Stimulated activated CD4-positive, alpha-beta T cell treated with anti-CD3 and anti-CD28 coated beads, Interleukin-4, amount 100 ng/mL, for 24 hours (primary cell): ENCODE results near the gene MMP19.
"Not testable (repeated sequence)": the region's sequence is repeated elsewhere in the genome, so short reads cannot be mapped to it uniquely, and the experiment has no call there.

Experiments used
- DNase-seq: peaks from one replicate; pipeline ENCODE4 v3.0.0-alpha.2; 2020

The MMP19 gene, protein sequence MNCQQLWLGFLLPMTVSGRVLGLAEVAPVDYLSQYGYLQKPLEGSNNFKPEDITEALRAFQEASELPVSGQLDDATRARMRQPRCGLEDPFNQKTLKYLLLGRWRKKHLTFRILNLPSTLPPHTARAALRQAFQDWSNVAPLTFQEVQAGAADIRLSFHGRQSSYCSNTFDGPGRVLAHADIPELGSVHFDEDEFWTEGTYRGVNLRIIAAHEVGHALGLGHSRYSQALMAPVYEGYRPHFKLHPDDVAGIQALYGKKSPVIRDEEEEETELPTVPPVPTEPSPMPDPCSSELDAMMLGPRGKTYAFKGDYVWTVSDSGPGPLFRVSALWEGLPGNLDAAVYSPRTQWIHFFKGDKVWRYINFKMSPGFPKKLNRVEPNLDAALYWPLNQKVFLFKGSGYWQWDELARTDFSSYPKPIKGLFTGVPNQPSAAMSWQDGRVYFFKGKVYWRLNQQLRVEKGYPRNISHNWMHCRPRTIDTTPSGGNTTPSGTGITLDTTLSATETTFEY

DNA sequence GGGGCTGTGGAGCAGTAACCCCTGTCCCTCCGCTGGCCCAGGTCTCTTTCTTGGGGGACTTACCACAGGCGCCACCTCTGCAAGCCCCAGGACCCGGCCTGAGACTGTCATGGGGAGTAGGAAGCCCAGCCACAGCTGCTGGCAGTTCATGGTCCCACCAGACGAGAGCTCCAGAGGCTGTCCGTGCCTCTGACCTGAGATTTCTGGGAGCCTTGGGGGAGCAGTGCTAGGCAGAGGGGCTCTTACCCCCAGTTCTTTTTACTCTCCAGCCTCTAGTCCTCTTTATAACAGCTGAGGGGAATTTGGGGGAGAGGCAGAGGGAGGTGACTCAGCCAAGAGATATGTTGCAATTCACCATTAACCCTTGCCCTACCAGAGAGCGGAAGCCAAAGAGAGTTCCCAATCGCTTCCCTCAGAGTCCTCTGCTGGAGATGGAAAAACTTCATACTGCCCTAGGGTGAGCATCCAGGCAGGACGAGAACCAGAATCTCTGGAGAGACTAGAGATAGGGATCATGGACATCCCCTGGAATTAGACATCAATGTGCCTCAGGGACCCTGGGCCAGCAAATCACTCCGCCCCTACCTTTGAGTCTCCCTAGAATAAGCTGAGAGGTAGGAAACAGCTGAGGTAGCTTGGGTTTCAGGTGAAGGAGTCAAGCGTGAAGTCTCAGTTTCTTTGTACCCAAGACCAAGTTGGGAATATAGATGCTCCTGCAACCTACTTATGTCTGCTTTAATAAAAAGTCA is at the start of gene MMP19:
Gene MMP19 (minus strand): TSS at position 256 of the 749 bp plus-strand sequence. CDS start 106 bp downstream, at position 150.
- no peak for DNase-seq

DNA sequence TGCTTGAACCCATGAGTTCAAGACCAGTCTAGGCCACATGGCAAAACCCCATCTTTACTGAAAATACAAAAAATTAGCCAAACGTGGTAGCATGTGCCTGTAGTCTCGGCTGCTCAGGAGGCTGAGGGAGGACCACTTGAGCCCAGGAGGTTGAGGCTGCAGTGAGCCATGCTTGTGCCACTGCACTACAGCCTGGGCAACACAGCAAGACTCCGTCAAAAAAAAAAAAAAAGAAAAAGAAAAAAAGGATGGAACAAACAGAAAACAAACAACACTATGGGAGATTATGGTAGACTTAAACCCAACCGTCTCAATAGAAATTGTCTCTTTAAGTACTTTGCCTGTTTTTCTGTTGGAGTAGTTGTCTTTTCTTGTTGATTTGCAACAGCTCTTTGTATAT is 48.6 kb upstream of the MMP19 start:
- no peak for DNase-seq

DNA sequence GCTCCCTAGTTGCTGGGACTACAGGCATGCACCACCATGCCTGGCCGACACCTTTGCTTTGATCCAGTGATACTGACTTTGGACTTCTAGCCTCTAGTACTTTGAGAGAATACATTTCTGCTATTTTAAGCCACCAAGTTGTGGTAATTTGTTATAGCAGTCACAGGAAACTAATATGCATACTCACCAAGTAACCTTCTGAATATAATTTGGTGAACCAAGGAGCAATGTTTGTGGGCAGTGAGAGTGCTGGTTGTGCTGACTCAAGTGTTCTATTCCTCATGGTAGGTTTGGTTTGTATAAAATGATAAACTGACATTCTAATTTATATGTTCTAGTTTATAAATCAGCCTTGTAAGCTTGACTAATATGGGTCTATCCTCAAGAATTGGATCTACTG is 42.4 kb upstream of the MMP19 start:
- DNase-seq, result no peak

DNA sequence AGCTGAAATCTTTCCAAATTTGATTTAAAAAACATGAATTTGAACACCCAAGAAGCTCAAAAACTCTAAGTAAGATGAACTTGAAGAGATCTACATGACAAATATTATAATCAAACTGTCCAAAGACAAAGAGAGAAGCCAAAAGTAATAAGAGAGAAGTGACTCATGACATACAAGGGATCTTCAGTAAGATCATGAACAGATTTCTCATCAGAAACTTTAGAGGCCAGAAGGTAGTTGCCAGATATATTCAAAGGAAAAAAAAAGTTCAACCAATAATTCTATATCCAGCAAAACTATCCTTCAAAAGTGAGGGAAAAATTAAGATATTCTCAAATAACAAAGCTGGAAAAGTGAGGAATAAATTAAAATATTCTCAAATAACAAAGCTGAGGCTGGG is 35.1 kb upstream of the MMP19 start:
- DNase-seq, result no peak

DNA sequence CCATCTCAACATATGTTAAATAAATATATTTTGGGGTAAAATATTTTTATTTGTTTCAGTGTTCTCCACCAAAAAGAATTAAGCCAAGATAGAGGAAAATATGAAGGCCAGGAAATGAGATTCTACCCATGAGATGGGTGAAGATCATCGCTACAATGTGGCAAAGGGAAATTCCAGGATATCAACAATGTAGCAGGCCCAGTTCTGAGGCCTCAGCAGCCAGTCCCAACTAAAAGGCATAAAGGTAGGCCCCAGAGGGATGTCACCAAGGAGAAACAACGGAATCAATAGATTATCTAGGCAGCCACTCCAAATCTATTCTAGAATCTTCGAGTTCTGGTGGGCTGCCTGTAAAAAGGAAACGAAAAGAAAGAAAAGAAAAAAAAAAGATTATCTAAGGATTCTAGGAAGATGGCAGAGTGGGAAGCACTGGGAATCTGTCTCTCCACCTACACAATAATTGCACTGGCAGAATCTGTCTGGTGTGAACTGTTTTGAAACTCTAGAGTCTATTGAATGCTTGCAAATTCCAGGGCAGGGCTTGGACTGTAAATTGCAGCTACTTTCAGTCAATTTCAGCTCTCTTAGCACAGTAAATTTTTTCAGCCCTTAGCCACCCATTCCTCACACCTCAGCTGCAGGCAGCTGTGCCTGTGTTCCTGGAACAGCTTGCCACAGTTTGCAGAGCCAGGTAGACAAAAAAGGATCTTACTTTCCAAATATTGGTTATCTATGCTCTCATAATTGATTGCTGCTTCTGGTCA is 33.1 kb upstream of the MMP19 start:
- no peak for DNase-seq

DNA sequence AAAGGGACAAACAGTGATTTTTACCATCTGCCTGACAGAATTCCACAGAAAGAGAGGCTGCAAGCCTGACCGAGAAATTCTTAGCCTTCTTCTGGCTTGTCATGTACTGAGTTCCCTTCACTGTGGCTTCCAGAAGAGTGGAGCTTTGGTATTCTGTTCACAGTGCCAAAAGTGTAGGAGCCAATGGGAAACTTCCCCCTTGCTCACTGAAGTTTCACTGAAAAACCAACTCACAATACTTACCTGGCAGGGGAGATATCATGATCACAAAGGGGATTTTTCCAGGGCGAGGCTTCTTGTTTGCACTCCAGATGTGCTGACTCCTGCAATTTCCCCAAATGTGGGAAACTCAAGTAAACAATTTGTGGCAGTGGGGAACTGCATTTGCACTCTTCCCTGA is 31.7 kb upstream of the MMP19 start:
- DNase-seq, result no peak

DNA sequence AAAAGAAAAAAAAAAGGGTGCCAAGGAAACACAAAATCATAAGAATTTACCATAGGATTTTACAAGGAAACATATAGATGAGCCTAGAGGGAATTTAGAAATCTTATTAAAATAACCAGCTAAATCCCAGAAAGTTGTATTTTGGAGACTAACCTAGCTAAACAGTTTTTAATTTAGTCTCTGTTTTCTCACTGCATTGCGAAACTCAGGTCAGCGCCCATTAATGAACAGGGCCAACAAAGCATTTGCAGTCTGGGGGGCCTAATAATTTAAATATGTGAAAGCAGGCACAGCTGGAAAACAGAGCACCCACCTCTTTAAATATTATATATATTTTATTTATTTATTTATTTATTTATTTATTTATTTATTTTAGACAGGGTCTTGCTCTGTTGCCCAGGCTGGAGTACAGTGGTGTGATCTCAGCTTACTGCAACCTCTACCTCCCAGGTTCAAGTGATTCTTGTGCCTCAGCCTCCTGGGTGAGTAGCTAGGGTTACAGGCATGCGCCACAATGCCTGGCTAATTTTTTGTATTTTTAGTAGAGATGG is 23.8 kb upstream of the MMP19 start:
- not testable (repeated sequence) for DNase-seq

DNA sequence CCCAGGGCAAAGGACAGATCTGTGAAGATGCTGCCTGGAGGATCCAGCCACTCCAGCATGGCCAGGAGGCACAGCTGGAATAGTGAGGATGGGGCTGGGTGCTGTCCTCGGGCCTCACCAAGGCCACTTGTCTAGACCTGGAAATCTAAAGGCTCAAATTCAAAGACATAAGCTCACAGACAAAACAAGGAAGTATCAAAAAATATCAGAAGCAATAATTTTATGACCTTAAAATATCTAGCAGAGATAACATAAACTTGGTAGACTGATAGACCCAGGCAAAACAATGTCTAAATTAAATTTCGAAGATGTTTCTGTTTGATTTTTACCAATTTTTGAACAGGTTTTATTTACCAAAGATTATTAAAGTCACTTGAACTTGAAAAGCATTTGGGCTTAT is 22.6 kb upstream of the MMP19 start:
- DNase-seq, result no peak

DNA sequence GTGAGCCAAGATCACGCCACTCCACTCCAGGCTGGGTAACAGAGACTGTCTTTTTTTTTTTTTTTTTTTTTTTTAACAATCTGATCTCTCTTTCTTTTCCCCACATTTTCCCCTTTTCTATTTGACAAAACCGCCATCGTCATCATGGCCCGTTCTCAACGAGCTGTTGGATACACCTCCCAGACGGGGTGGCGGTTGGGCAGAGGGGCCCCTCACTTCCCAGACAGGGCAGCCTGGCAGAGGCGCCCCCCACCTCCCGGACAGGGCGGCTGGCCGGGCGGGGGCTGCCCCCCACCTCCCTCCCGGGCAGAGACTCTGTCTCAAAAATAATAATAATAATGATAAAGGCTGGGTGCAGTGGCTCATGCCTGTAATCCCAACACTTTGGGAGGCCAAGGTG is 20.2 kb upstream of the MMP19 start:
- DNase-seq, result not testable (repeated sequence)

DNA sequence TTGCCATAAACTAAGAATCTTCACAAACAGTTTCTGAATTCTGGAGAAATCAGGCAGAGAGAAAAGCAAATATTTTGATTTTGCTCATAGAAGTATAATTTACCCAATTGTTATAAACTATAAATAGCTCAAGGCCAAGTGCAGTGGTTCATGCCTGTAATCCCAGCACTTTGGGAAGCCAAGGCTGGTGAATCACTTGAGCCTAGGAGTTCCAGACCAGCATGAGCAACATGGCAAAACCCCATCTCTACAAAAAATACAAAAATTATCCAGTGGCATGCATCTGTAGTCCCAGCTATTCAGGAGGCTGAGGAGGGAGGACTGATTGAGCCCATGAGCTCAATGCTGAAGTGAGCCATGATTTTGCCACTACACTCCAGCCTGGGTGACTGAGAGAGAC is 19.6 kb upstream of the MMP19 start:
- no peak for DNase-seq

DNA sequence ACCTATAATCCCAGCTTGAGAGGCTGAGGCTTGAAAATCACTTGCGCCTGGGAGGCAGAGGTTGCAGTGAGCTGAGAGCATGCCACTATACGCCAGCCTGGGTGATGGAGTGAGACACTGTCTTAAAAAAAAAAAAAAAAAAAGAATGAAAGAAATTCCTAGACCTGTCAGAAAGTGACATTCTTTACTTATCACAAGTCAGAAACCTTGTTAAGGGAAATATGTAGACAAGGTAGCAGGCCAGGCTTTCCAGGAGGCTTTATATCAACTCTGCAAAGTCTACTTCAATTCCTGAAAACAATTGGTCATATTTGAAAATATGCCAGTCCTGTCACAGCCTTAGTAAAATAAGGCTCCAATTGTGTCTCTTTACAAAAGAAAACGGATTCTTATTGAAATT is 19.1 kb upstream of the MMP19 start:
- no peak for DNase-seq

DNA sequence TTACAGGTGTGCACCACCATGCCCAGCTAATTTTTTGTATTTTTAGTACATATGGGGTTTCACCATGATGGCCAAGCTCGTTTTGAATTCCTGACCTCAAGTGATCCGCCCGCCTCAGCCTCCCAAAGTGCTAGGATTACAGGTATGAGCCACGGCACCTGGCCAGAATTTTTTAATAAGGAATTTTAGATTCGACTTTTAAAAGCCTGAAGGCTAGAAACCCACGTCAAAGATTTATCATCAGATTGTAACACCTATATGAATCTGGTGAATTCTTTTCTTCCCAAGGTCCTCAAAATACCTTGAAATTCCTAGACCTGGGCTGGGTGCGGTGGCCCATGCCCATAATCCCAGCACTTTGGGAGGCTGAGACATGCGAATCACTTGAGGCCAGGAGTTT is 18.7 kb upstream of the MMP19 start:
- DNase-seq, result no peak

DNA sequence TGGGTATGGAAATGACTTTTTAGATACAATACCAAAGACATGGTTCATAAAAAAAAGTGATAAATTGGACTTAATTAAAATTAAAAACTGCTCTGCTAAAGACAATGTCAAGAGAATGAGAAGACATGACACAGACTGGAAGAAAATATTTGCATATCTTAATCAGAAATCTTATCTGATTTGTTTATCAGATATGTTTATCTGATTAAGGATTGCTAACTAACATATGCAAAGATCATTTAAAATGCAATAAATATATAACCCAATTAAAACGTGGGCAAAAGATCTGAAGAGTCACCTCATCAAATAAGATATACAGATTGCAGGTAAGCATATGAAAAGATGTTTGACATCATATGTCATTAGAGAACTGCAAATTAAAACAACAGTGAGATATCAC is 10.0 kb upstream of the MMP19 start:
- DNase-seq, result no peak

DNA sequence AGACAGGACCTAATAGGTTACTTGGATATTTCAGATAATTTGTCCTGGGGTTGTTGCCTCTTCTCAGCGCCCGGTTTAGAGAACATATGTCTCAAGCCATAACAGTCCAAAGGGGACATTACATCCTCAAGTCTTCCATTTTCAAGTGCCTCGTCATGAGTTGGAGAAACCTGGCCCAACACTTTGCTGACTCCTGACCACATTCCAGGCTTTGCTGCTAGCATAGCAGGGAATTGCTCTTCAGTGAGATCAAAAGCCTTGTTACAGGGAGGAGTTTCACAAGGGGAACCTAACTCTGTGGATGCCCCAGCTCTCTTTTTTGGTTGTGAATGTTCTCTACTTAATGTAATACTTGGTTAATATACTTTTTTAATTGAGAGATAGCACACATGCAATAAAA is 8.2 kb upstream of the MMP19 start:
- no peak for DNase-seq

DNA sequence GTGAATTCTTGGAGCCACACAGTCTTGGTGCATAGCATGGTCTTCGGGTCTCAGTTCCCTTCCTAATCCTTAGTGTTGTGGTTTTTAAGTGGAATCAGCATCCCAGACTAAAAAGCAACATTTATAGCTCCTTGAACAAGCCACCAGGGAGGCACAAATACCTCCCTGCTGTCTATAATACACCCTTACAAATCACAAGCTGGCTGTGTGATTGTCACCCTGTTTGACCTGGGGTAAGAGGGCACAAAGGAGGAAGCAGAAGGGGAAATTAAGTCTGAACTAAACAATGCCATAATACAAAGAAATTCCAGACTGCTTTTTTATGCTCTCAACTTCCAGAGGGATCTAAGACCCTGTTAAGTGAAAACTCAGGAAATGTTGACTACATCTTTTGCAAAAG is 7.7 kb upstream of the MMP19 start:
- no peak for DNase-seq

DNA sequence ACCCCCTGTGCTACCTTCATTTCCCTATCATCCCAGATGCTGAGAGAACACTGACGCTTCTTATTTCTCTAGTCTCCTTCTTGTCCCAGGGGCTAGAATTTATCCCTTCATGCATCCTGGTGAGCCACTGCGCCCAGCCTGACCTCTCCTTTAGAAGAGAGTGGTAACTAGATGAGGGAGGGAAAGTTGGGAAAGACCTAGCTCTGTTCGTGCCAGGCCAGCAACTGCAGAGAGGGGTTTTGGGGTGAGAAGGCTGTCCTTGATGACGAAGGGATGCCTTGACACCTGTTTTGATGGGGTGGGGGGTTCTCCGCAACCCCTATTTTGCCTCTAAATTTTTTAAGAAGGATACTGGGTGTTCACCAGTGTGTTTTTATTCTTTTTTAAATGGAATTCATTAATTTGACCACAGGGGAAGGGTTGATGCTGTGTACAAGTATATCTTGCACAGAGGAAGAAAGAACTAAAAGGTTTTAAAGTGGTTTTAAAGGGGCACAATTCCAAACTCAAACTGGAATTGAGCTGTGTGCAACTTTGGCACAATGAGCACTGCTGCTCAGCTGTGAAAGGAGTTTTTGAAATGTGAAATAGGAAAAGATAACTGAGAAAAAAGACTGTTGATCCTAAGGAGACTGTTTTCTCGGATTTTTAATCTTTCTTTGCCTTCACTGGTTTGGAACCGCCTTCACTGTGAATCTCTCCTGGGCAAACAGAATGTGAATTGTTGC is 7.0 kb upstream of the MMP19 start:
- DNase-seq, result no peak

DNA sequence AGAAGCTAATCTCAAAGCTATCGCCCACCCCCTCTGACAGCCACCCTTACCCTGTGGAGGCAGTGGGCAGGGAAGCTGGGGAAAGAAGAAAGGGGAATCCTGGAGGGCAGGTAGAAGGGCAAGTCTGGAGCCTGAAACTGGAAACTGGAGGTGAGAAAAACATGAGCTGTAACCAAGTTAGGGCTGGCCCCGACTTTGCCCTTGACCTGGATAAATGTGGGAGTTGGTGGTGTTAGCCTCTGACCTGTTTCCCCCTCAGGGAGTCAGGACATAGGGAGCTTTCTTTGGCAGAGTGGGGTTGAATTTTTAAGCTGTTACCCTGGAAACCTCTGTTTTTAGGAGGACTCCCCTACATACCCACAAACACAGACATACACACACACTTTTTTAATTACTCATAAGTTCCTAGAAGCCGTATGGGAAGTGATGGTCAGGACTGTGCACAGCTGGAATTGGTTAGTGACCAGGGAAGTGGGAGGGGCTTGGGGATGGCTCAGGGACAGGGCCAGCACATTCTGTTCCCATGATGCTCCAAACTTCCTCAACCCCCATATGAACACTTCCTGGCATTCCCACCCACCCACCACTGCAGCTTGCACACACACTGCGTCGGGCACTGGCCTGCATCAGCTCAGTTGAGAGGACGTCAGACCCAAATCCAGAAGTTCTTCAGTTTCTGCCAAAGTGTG is 5.0 kb upstream of the MMP19 start:
- DNase-seq, result no peak

DNA sequence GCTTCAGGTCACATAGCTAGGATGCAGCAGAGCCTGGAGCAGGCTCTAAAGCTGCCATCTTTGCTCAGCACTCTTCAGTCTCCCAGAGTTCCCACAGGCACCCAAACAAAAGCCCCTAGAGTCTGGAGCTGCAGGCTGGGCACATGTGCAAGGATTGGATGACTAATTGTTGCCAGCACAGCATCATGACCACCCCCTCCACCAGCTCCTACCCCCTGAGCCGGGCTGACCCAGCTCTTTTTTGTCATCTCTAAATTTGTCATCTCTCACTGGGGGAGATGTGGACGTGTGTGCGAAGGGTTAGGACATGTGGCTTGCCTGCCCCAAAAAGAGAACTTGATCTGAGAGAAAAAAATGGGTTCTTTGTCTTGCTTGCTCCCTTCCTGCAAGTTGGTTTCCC is 4.3 kb upstream of the MMP19 start:
- DNase-seq, result no peak

DNA sequence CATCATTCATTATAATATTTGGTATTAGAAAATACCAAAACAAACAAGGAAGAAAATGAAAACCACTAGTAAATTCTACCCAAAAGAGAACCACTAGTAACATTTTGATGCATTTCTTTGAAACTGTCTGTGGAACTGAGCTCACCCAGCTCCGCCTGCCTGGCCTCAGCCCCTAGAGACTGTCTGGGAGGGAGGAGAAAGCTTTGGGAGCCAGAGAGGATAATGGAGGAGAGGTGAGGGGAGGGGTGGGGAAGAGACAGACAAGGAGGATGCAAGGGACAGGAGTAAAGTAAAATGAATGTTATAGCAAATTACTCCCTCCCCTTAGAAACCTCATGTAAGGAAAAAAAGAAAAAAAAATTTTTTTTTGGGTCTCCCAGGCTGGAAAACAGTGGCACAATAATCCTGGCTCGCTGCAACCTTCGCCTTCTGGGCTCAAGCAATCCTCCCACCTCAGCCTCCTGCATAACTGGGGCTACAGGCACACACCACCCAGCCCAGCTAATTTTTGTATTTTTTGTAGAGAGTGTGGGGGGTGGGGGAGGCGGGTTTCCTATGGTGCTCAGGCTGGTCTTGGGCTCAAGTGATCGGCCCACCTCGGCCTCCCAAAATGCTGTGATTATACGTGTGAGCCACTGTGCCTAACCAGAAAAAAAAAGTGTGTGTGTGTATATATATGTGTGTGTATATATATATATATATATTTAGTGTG is 3.2 kb upstream of the MMP19 start:
- no peak for DNase-seq

DNA sequence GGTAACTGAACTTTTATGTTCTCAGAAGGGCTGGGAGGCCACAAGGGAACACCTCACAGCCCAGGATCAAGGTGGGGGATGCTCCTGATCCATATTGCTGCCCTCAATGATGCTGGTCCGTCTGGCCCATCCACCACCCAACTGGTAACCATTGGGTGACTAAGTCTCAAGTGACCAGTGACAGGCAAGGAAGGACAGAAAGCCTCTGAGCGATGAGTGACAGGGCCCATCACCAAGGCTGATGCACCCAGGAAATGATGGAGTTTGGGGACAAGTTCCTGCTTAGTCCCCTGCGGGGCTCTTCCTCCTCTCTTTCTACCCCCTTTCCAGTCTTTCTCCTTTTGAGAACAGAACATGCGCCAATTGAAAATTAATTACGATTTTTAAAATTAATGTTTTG is 2.6 kb upstream of the MMP19 start:
- no peak for DNase-seq

DNA sequence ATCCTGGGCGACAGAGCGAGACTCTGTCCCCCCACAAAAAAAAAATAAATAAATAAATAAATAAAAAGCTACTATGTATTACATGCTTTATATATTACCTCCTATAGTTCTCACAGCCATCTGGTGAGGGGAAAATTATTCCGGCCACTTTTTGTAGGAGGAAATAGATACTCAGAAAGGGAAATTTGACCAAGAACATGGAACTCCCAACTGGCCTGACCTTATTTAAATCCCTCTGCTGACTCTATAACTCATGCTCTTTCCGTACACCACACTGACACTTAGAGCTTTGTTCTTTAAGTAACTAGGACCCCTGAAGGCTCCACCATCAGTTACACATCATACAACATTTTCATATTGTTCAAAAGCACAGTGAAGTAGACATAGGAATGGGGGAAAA is 2.2 kb upstream of the MMP19 start:
- DNase-seq, result no peak
